A673 (cell line): ENCODE measurements around the gene P2RY14.

Source experiments
- EZH2 ChIP-seq: fragments of 200-600 bp; sonication (generic); IDR thresholded peaks from 2 replicates; pipeline ENCODE4 v1.6.1; 2017; ENCODE audit warnings: borderline replicate concordance, low read depth, mild to moderate bottlenecking, mixed read lengths, antibody characterized with exemption, low read length; ENCODE audit not compliant: poor library complexity, severe bottlenecking
- TF ChIP-seq, protein P1 (sequence below): fragments of 300-800, 200-600 bp; sonication (generic); conservative IDR thresholded peaks from 2 replicates; pipeline ENCODE4 v1.5.1; 2017; ENCODE audit warnings: low read depth, mild to moderate bottlenecking, antibody characterized with exemption, low read length, moderate library complexity, mixed read lengths

DNA sequence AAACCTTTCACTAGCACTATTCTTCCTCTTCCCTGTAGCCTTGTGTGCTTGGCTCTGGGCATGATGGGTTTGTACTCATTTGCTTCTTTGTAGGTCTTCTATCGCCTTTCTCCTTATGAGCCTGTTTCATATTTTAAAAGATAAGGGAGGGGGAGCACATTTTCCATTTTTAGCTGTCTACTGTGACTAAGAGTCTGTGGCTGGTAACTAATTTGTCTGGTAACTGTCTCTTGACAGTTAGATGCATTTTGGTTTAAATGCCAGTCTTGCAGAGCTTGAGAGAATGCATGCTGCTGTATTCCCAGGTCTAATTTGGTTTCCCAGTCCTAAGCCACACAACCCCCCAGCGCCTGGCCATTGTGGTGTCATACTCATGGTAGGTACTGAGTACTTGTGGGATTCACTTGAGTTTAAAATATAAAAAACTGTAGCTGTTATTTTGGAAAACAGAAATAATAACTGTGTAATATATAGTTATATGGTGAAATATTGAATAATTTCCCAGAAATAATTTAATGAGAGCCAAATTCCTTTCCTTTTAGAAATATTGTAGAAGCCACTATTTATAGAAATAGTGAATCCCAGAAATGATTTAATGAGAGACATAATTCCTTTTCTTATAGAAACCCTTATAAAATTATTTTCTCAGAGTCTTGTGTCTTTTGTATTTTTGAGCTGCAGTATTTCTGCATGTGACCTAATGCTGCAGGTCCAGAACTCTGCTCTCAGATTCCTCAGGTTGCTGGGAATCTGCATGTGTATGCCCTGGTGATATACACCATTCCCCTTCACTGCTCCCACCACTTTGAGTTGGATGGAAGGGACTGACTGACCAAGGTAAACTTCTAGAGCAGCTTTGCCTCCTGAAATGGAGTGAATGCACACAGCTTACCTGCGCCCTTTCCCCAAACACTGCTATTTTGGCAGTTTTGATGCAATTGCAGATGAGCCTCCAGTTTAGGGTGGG, 61.4 kb downstream of the P2RY14 start:
- TF ChIP-seq, protein P1, sequence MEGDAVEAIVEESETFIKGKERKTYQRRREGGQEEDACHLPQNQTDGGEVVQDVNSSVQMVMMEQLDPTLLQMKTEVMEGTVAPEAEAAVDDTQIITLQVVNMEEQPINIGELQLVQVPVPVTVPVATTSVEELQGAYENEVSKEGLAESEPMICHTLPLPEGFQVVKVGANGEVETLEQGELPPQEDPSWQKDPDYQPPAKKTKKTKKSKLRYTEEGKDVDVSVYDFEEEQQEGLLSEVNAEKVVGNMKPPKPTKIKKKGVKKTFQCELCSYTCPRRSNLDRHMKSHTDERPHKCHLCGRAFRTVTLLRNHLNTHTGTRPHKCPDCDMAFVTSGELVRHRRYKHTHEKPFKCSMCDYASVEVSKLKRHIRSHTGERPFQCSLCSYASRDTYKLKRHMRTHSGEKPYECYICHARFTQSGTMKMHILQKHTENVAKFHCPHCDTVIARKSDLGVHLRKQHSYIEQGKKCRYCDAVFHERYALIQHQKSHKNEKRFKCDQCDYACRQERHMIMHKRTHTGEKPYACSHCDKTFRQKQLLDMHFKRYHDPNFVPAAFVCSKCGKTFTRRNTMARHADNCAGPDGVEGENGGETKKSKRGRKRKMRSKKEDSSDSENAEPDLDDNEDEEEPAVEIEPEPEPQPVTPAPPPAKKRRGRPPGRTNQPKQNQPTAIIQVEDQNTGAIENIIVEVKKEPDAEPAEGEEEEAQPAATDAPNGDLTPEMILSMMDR, result no peak
- no peak for TF ChIP-seq EZH2
